ENCODE results near the gene RFC3.

The RFC3 gene

DNA sequence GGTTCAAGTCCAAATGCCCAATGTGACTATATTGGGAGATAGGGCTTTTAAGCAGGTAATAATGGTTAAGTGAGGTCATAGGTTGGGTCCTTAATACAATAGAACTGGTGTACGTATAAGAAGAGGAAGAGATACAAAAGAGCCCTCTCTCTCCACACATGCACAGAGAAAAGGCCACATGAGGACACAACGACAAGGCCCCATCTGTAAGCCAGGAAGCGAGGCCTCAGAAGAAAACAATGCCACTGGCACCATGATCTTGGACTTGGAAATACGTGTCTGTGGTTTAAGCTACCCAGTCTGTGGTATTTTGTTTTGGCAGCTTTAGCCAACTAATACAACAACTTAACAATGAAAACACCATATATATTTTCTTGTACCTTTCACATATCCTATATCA lies 23.4 kb upstream of the RFC3 start:
- Histone ChIP-seq H3K4me1 (ENCODE audit: control insufficient read depth, insufficient read depth, low read length) (no peaks in the 10 kb centered on the region), H3K4me3 (ENCODE audit: low read depth, low read length) (no peak overlapping the region), H3K9me3 (ENCODE audit: control insufficient read depth, insufficient read depth, low read depth, low read length) (no peaks in the 10 kb centered on the region), H3K36me3 (ENCODE audit: control insufficient read depth in 2 of 2, insufficient read depth in 1 of 2, low read length in 2 of 2) (no peaks in the 10 kb centered on the region), H3K27ac (ENCODE audit: extremely low read depth, low read depth, low read length) (no peak overlapping the region)
- POLR2A ChIA-PET: no interaction called here
- TF ChIP-seq ZNF354C (tag by site-specific recombination; IDR thresholded peaks at IDR 0.05; ENCODE audit: borderline replicate concordance, low read depth) (no peak), ZNF184 (tag by site-specific recombination; IDR thresholded peaks at IDR 0.05) (no peak), ZNF629 (tag by site-specific recombination; IDR thresholded peaks at IDR 0.05) (no peak), ZNF324 (tag by site-specific recombination; IDR thresholded peaks at IDR 0.05) (no peak), ZNF561 (tag by site-specific recombination; IDR thresholded peaks at IDR 0.05; ENCODE audit: borderline replicate concordance) (no peak), ZNF654 (tag by site-specific recombination; IDR thresholded peaks at IDR 0.05; ENCODE audit: low read depth) (no peak)
- TF ChIP-seq, protein P1, sequence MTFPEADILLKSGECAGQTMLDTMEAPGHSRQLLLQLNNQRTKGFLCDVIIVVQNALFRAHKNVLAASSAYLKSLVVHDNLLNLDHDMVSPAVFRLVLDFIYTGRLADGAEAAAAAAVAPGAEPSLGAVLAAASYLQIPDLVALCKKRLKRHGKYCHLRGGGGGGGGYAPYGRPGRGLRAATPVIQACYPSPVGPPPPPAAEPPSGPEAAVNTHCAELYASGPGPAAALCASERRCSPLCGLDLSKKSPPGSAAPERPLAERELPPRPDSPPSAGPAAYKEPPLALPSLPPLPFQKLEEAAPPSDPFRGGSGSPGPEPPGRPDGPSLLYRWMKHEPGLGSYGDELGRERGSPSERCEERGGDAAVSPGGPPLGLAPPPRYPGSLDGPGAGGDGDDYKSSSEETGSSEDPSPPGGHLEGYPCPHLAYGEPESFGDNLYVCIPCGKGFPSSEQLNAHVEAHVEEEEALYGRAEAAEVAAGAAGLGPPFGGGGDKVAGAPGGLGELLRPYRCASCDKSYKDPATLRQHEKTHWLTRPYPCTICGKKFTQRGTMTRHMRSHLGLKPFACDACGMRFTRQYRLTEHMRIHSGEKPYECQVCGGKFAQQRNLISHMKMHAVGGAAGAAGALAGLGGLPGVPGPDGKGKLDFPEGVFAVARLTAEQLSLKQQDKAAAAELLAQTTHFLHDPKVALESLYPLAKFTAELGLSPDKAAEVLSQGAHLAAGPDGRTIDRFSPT (tag by site-specific recombination; IDR thresholded peaks at IDR 0.05): no peak
- TF ChIP-seq, protein P2, sequence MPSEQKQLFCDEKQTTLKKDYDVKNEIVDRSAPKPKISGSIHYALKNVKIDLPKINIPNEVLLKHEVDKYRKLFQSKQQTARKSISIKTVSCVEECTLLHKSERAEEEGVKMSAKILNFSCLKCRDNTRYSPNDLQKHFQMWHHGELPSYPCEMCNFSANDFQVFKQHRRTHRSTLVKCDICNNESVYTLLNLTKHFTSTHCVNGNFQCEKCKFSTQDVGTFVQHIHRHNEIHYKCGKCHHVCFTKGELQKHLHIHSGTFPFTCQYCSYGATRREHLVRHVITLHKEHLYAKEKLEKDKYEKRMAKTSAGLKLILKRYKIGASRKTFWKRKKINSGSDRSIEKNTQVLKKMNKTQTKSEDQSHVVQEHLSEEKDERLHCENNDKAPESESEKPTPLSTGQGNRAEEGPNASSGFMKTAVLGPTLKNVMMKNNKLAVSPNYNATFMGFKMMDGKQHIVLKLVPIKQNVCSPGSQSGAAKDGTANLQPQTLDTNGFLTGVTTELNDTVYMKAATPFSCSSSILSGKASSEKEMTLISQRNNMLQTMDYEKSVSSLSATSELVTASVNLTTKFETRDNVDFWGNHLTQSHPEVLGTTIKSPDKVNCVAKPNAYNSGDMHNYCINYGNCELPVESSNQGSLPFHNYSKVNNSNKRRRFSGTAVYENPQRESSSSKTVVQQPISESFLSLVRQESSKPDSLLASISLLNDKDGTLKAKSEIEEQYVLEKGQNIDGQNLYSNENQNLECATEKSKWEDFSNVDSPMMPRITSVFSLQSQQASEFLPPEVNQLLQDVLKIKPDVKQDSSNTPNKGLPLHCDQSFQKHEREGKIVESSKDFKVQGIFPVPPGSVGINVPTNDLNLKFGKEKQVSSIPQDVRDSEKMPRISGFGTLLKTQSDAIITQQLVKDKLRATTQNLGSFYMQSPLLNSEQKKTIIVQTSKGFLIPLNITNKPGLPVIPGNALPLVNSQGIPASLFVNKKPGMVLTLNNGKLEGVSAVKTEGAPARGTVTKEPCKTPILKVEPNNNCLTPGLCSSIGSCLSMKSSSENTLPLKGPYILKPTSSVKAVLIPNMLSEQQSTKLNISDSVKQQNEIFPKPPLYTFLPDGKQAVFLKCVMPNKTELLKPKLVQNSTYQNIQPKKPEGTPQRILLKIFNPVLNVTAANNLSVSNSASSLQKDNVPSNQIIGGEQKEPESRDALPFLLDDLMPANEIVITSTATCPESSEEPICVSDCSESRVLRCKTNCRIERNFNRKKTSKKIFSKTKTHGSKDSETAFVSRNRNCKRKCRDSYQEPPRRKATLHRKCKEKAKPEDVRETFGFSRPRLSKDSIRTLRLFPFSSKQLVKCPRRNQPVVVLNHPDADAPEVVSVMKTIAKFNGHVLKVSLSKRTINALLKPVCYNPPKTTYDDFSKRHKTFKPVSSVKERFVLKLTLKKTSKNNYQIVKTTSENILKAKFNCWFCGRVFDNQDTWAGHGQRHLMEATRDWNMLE (tag by site-specific recombination; conservative IDR thresholded peaks at IDR 0.05; ENCODE audit: low read depth): no peak
- CTCF ChIA-PET: no interaction called here

DNA sequence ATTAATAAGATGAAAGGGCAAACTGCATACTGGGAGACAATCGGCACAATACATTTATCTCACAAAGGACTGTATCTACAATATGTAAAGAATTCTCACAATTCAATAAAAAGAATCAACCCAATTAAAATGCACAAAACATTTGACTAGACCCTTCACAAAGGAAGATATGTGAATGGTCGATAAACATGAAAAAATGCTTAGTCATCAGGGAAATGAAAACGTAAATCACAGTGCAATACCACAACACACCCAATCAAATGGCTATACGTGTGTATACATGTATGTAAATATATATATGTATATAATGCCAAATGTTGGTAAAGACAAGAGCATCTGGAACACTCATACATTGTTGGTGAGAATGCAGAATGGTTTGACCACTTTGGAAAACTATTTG lies 21.9 kb upstream of the RFC3 start:
- no peak overlapping the region for H3K27ac ChIP-seq (ENCODE audit: extremely low read depth, low read depth, low read length)
- H3K4me3 ChIP-seq (ENCODE audit: low read depth, low read length): no peak overlapping the region
- no peaks in the 10 kb centered on the region for H3K36me3 ChIP-seq (ENCODE audit: control insufficient read depth in 2 of 2, insufficient read depth in 1 of 2, low read length in 2 of 2)
- TF ChIP-seq, protein P3, sequence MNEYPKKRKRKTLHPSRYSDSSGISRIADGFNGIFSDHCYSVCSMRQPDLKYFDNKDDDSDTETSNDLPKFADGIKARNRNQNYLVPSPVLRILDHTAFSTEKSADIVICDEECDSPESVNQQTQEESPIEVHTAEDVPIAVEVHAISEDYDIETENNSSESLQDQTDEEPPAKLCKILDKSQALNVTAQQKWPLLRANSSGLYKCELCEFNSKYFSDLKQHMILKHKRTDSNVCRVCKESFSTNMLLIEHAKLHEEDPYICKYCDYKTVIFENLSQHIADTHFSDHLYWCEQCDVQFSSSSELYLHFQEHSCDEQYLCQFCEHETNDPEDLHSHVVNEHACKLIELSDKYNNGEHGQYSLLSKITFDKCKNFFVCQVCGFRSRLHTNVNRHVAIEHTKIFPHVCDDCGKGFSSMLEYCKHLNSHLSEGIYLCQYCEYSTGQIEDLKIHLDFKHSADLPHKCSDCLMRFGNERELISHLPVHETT (tag by site-specific recombination; IDR thresholded peaks at IDR 0.05): no peak
- TF ChIP-seq MYNN (tag by site-specific recombination; IDR thresholded peaks at IDR 0.05; ENCODE audit: borderline replicate concordance) (no peak), ZNF473 (tag by site-specific recombination; IDR thresholded peaks at IDR 0.05) (no peak), ZNF549 (tag by site-specific recombination; IDR thresholded peaks at IDR 0.05) (no peak), ZNF48 (tag by site-specific recombination; IDR thresholded peaks at IDR 0.05) (no peak)
- ChIA-PET POLR2A (no interaction called here), CTCF (no interaction called here)
- H3K4me1 ChIP-seq (ENCODE audit: control insufficient read depth, insufficient read depth, low read length): no peaks in the 10 kb centered on the region
- H3K9me3 ChIP-seq (ENCODE audit: control insufficient read depth, insufficient read depth, low read depth, low read length): no peaks in the 10 kb centered on the region

DNA sequence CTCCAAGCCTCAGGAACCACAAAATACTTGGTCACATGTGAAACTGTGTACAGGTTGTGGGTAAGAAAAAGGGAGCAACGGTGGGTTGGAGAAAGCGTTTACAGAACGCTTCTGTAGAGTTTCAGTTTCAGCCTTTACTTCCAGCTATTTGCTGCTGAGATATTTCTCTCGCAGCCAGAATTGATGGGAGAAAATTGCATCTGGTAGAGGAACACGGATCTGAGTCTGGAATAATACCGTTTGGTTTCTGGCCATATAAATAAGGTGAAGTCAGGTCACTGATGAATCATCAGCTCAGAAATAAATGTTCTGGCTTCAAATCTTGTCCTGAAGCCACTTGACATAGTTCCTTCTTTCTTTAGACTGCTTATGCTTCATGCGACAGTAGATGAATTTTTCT lies 20.3 kb upstream of the RFC3 start:
- no peaks in the 10 kb centered on the region for H3K4me1 ChIP-seq (ENCODE audit: control insufficient read depth, insufficient read depth, low read length)
- ChIA-PET POLR2A (no interaction called here), CTCF (interaction anchor here (1.1 kb wide), 1 partner anchor 1123 kb away, joined by 3 read pairs; no protein-coding TSS in a partner anchor)
- TF ChIP-seq ZBTB1 (tag by site-specific recombination; IDR thresholded peaks at IDR 0.05): no peak
- no peak for TF ChIP-seq YY2 (tag by site-specific recombination; IDR thresholded peaks at IDR 0.05)
- TF ChIP-seq, protein P4, sequence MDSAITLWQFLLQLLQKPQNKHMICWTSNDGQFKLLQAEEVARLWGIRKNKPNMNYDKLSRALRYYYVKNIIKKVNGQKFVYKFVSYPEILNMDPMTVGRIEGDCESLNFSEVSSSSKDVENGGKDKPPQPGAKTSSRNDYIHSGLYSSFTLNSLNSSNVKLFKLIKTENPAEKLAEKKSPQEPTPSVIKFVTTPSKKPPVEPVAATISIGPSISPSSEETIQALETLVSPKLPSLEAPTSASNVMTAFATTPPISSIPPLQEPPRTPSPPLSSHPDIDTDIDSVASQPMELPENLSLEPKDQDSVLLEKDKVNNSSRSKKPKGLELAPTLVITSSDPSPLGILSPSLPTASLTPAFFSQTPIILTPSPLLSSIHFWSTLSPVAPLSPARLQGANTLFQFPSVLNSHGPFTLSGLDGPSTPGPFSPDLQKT (IDR thresholded peaks at IDR 0.05; ENCODE audit: borderline replicate concordance, low read depth, low read length): no peak
- TF ChIP-seq, protein P5, sequence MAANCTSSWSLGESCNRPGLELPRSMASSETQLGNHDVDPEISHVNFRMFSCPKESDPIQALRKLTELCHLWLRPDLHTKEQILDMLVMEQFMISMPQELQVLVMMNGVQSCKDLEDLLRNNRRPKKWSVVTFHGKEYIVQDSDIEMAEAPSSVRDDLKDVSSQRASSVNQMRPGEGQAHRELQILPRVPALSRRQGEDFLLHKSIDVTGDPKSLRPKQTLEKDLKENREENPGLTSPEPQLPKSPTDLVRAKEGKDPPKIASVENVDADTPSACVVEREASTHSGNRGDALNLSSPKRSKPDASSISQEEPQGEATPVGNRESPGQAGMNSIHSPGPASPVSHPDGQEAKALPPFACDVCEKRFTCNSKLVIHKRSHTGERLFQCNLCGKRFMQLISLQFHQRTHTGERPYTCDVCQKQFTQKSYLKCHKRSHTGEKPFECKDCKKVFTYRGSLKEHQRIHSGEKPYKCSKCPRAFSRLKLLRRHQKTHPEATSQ (tag by site-specific recombination; IDR thresholded peaks at IDR 0.05): no peak
- no peak for TF ChIP-seq OSR2 (tag by site-specific recombination; IDR thresholded peaks at IDR 0.05)
- H3K27ac ChIP-seq (ENCODE audit: extremely low read depth, low read depth, low read length): no peak overlapping the region
- H3K4me3 ChIP-seq (ENCODE audit: low read depth, low read length): no peak overlapping the region
- H3K36me3 ChIP-seq (ENCODE audit: control insufficient read depth in 2 of 2, insufficient read depth in 1 of 2, low read length in 2 of 2): no peaks in the 10 kb centered on the region
- no peaks in the 10 kb centered on the region for H3K9me3 ChIP-seq (ENCODE audit: control insufficient read depth, insufficient read depth, low read depth, low read length)

Measured in HEK293 (cell line).